ENCODE measurements around the gene DOLK.

DNA sequence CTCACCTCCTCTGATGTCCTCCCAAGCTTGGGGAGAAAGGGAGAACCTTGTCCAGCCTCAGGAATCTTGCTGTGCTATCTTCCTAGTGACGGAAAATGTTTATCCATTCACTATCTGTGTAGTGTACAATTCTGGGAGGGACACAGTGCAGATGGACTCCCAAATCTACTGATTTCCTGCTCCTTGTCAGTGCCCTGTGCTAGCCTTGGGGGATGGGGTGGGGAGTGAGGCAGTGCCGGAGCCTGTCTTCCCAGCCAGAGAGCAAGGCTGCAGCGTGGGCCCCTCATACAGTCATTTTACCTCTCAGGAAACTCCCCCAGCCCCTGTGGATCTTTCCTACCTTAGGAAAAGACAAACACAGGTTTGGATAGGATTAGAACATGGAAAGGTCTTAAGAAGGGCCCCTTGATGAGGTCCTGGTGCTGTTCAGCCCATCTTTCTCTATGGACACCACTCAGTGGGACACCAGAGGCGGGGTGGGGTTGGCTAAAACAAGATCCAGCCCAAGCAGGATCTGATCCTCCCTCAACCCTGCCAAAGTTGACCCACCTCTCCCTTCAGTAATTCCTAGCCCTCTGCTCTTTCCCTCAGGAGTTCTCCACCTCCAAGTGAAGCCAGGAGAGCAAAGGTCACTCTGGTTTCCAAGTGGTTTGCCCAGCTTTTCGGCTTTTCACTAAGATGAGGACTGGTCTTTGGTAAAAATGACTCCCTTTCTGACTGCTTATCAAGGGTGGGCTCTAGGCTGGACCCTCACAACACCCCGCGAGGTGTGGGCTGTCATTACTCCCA is 3.4 kb downstream of the DOLK start:
- TF ChIP-seq, protein P1, sequence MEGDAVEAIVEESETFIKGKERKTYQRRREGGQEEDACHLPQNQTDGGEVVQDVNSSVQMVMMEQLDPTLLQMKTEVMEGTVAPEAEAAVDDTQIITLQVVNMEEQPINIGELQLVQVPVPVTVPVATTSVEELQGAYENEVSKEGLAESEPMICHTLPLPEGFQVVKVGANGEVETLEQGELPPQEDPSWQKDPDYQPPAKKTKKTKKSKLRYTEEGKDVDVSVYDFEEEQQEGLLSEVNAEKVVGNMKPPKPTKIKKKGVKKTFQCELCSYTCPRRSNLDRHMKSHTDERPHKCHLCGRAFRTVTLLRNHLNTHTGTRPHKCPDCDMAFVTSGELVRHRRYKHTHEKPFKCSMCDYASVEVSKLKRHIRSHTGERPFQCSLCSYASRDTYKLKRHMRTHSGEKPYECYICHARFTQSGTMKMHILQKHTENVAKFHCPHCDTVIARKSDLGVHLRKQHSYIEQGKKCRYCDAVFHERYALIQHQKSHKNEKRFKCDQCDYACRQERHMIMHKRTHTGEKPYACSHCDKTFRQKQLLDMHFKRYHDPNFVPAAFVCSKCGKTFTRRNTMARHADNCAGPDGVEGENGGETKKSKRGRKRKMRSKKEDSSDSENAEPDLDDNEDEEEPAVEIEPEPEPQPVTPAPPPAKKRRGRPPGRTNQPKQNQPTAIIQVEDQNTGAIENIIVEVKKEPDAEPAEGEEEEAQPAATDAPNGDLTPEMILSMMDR (IDR thresholded peaks at IDR 0.05 in 4 of 5, conservative IDR thresholded peaks at IDR 0.05 in 1 of 5), result no peak
- no peak for TF ChIP-seq POLR2A (IDR thresholded peaks at IDR 0.05)
